Measurements from ENCODE around the gene MYRIP. TPM values are rescaled to one million over a fixed set of nuclear protein-coding genes. Genes with fewer than 3 reads are reported as not detected.
A peak's percentile ranks its signal among the peaks of the same experiment; 100 is the strongest.

The MYRIP gene
- total and polyA plus RNA-seq, 12 donors, result 0.24 to 4.8 (median 1.4) TPM

GRCh38 chr3:40208251-40208650 is 398.8 kb downstream of the MYRIP start:
- Histone ChIP-seq H3K4me3 (no peak overlapping the region), H3K36me3 (replicated peaks in 1 of 2) (no peaks in the 10 kb centered on the region), H3K4me1 (replicated peaks in 1 of 2) (peaks cover 7 to 8% of the 10 kb centered on the region in 2 donors), H3K9me3 (replicated peaks in 1 of 3) (no peaks in the 10 kb centered on the region), H3K27me3 (no peaks in the 10 kb centered on the region), H3K27ac (peak overlapping the region in 1 of 5 donors; percentile 48)
- intact Hi-C loops (cut with DNase I), result no loop called here
- TF ChIP-seq POLR2A (IDR thresholded peaks at IDR 0.05) (no peak), CTCF (IDR thresholded peaks at IDR 0.05) (no peak)
- no peak for DNase-seq
- WGBS, 4 donors, result 89 to 98% (median 97%) methylated on average over 2 of the region's 2 CpGs

- intact Hi-C loops (cut with DNase I), result no loop called here
- Histone ChIP-seq H3K4me1 (replicated peaks in 1 of 2) (peaks cover 7 to 8% of the 10 kb centered on the region in 2 donors), H3K36me3 (replicated peaks in 1 of 2) (no peaks in the 10 kb centered on the region), H3K4me3 (no peak overlapping the region), H3K27me3 (no peaks in the 10 kb centered on the region), H3K9me3 (replicated peaks in 1 of 3) (no peaks in the 10 kb centered on the region), H3K27ac (no peak overlapping the region)
- TF ChIP-seq POLR2A (IDR thresholded peaks at IDR 0.05), result no peak
- TF ChIP-seq CTCF (IDR thresholded peaks at IDR 0.05), result no peak
- DNase-seq, result peak; percentile 28 to 65 (median 55)
- 68 to 77% (median 71%) methylated on average over 4 of the region's 4 CpGs for WGBS, 4 donors
These were observed 402.2 kb downstream of the MYRIP start for GRCh38 chr3:40211579-40211978.

GRCh38 chr3:40213556-40213955 is 404.1 kb downstream of the MYRIP start:
- Histone ChIP-seq H3K27ac (no peak overlapping the region), H3K4me3 (no peak overlapping the region), H3K4me1 (replicated peaks in 1 of 2) (no peaks in the 10 kb centered on the region), H3K36me3 (replicated peaks in 1 of 2) (no peaks in the 10 kb centered on the region), H3K27me3 (no peaks in the 10 kb centered on the region), H3K9me3 (replicated peaks in 1 of 3) (no peaks in the 10 kb centered on the region)
- 70 to 78% (median 72%) methylated on average over 5 of the region's 5 CpGs for WGBS, 4 donors
- no peak for TF ChIP-seq CTCF (IDR thresholded peaks at IDR 0.05)
- TF ChIP-seq POLR2A (IDR thresholded peaks at IDR 0.05), result no peak
- intact Hi-C loops (cut with DNase I), result no loop called here
- DNase-seq, result no peak

GRCh38 chr3:40215015-40215414 is 405.6 kb downstream of the MYRIP start:
- Histone ChIP-seq H3K4me1 (replicated peaks in 1 of 2) (no peaks in the 10 kb centered on the region), H3K27ac (no peak overlapping the region), H3K27me3 (no peaks in the 10 kb centered on the region), H3K36me3 (replicated peaks in 1 of 2) (no peaks in the 10 kb centered on the region), H3K9me3 (replicated peaks in 1 of 3) (no peaks in the 10 kb centered on the region), H3K4me3 (no peak overlapping the region)
- DNase-seq, result no peak
- TF ChIP-seq POLR2A (IDR thresholded peaks at IDR 0.05), result no peak
- no peak for TF ChIP-seq CTCF (IDR thresholded peaks at IDR 0.05)
- intact Hi-C loops (cut with DNase I), result no loop called here

Measured in adrenal gland (tissue), 12 donors.